WERI-Rb-1 (cell line): Measurements from ENCODE around the gene DDRGK1.
A peak's percentile ranks its signal among the peaks of the same experiment; 100 is the strongest.

Experiments used
- DNase-seq: peaks from one replicate; pipeline ENCODE4 v3.0.0-alpha.2; 2020
- H3K27ac ChIP-seq: fragments of 250-450 bp; sonication (Bioruptor Pico); 2 replicates; pipeline ENCODE4 v1.5.1; 2020; ENCODE audit warnings: mild to moderate bottlenecking, moderate library complexity
- H3K27me3 ChIP-seq: fragments of 250-450 bp; sonication (Bioruptor Pico); 2 replicates; pipeline ENCODE4 v1.5.1; 2021; ENCODE audit warnings: mild to moderate bottlenecking, low read depth, moderate library complexity; ENCODE audit not compliant: insufficient read depth, severe bottlenecking
- H3K36me3 ChIP-seq: fragments of 250-450 bp; sonication (Bioruptor Pico); 2 replicates; pipeline ENCODE4 v1.5.1; 2020; ENCODE audit warnings: mild to moderate bottlenecking, moderate library complexity
- H3K4me3 ChIP-seq: 2 replicates; pipeline ENCODE4 v1.5.1; 2011; ENCODE audit warnings: low read depth, mild to moderate bottlenecking, control low read depth, low read length
- H3K9me3 ChIP-seq: fragments of 250-450 bp; sonication (Bioruptor Pico); 2 replicates; pipeline ENCODE4 v1.5.1; 2021; ENCODE audit warnings: mild to moderate bottlenecking, moderate library complexity; ENCODE audit not compliant: severe bottlenecking
- CTCF ChIP-seq: IDR thresholded peaks from 2 replicates; pipeline ENCODE4 v1.5.1; 2011; ENCODE audit warnings: low read depth, mild to moderate bottlenecking, control low read depth, inconsistent platforms, low read length

DDRGK1 gene

GRCh38 chr20:3203315-3204123 is 963 bp downstream of the DDRGK1 start:
- TF ChIP-seq CTCF, result no peak
- H3K9me3 ChIP-seq, result no peaks in the 10 kb centered on the region
- peak overlapping the region; percentile 94 for H3K27ac ChIP-seq
- H3K36me3 ChIP-seq, result peaks cover 35% of the 10 kb centered on the region
- no peaks in the 10 kb centered on the region for H3K27me3 ChIP-seq
- DNase-seq, result peak; percentile 48
- H3K4me3 ChIP-seq, result peak overlapping the region; percentile 63

- no peak for DNase-seq
- peak overlapping the region; percentile 63 for H3K4me3 ChIP-seq
- no peaks in the 10 kb centered on the region for H3K27me3 ChIP-seq
- no peaks in the 10 kb centered on the region for H3K9me3 ChIP-seq
- peak overlapping the region; percentile 94 for H3K27ac ChIP-seq
- no peak for TF ChIP-seq CTCF
- H3K36me3 ChIP-seq, result peaks cover 35% of the 10 kb centered on the region
Observed at GRCh38 chr20:3202965-3203314, 1.5 kb downstream of the DDRGK1 start.

- Histone ChIP-seq H3K36me3 (peaks cover 55% of the 10 kb centered on the region), H3K27me3 (no peaks in the 10 kb centered on the region), H3K27ac (no peak overlapping the region), H3K4me3 (no peak overlapping the region), H3K9me3 (no peaks in the 10 kb centered on the region)
- DNase-seq, result no peak
- no peak for TF ChIP-seq CTCF
Observed at GRCh38 chr20:3199976-3200755, 4.3 kb downstream of the DDRGK1 start.

- Histone ChIP-seq H3K27me3 (no peaks in the 10 kb centered on the region), H3K9me3 (no peaks in the 10 kb centered on the region), H3K4me3 (no peak overlapping the region), H3K27ac (no peak overlapping the region), H3K36me3 (peaks cover 65% of the 10 kb centered on the region)
- TF ChIP-seq CTCF, result no peak
- DNase-seq, result no peak
Observed at GRCh38 chr20:3199206-3199605, 5.3 kb downstream of the DDRGK1 start.

- Histone ChIP-seq H3K4me3 (no peak overlapping the region), H3K36me3 (peaks cover 80% of the 10 kb centered on the region), H3K27ac (no peak overlapping the region), H3K27me3 (no peaks in the 10 kb centered on the region), H3K9me3 (no peaks in the 10 kb centered on the region)
- TF ChIP-seq CTCF, result no peak
- no peak for DNase-seq
Observed at GRCh38 chr20:3195590-3196237, 8.8 kb downstream of the DDRGK1 start.
